GM11168 (cell line): ENCODE measurements around the gene ALPK3.
"Not testable (repeated sequence)": the region's sequence is repeated elsewhere in the genome, so short reads cannot be mapped to it uniquely, and the experiment has no call there.

Experiments used
- in situ Hi-C: fragments of 300-500 bp; cut with MboI; formaldehyde crosslinking; loops from one replicate; pipeline ENCODE4 v1.12.0; 2022; ENCODE audit warnings: low sequenced_read_pairs; ENCODE audit not compliant: unreplicated experiment

The ALPK3 gene

DNA sequence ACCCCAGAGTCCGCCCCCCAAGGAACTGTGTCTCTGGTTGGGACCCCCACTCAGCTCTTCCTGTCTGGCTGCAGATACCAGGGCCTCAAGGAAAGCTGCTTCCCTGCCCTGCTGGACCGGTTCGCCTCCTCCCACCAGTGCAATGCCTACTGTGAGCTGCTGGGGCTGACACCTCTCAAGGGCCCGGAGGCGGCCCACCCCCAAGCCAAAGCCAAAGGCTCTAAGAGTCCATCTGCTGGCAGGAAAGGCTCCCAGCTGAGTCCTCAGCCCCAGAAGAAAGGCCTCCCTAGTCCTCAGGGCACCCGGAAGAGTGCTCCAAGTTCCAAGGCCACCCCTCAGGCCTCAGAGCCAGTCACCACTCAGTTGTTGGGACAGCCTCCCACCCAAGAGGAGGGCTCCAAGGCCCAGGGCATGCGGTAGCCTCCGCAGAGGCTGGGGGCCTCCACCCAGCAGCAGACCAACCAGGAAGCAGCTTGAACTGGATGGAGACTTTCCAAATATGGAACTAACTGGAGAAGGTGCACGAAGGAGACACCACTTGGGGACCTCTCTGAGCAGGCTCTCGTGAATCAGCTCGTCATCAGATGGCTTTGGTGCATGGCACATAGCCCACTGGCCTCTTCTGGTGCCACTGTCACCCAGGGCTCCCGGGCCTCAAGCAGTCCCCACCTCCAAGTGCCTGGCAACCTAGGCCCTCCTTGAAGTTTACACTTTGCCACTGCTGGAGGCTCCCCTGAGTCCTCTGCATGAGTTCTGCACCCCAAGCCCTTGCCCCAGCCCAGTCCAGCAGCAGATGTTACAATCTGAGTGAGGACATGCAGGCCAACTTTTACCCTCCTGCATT is 51.1 kb downstream of the ALPK3 start:
- in situ Hi-C loops, result no loop called here

DNA sequence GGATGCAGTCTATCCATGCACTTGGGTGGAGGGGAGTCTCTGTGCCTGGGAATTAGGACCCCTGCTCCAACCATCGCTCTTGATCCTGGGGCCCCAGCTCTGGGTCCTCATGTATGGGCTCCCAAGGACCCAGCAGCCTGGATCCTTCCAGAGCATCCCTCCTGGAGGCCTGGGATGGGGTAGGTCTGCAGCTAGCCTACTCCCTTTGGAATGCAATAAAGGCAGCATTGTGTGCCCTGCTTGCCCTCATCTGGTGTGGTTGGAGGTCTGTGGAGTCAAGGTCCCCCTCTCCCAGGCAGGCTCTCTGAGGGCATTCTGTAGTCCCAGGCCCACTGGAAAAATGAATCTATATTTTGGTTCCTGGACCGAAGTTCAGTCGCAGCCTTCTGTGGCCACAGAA is 52.4 kb downstream of the ALPK3 start:
- in situ Hi-C loops, result no loop called here

- in situ Hi-C loops, result no loop called here
Measured at GRCh38 chr15:84871428-84871985, 54.4 kb downstream of the ALPK3 start.

- in situ Hi-C loops, result no loop called here
Measured at GRCh38 chr15:84872009-84872910, 55.1 kb downstream of the ALPK3 start.

DNA sequence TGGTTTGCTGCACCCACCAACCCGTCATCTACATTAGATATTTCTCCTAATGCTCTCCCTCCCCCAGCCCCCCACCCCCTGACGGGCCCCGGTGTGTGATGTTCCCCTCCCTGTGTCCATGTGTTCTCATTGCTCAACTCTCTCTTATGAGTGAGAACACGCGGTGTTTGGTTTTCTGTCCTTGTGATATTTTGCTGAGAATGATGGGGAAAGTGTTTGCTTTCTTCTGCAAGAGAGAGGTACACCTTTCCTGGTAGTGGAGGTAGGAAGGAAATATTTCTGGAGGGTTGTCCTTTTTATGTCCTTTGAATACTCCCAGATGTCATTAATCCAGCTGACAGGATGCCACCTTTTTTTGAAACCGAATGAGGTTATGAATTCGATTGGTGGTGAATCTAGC is 56.8 kb downstream of the ALPK3 start:
- in situ Hi-C loops, result no loop called here

DNA sequence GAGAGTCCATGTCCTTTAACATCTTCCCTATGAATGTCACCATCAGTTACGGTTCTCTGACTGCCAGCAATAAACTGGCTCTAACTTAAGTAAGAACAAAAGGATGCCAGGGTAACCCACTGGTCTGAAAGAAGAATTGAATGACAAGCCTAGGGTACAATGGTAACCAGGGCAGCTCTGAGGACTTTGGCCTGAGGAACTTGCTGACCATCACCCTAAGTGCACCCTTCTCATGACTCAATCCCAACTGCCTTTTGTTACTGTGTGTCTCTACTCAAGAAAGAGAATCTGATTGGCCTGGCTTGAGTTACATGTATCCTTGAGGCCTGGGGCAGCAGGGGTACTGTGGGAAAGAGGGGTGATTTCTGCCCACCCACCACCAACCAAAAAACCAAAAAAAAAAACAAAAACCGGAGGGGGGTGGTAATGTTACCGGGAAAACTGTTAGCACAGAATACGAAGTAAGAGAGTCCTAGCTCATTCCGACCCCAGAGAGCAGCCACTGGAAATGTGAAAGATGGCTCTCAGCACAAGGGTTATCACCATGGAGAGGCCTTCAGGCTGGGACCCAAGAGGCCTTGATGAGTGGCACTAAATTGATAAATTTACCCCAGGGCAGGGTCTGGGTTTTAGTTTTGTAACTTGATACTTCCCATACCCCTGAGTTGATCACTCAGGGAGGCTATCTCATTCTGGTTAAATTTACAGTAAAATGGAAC is 58.0 kb downstream of the ALPK3 start:
- in situ Hi-C loops, result no loop called here

DNA sequence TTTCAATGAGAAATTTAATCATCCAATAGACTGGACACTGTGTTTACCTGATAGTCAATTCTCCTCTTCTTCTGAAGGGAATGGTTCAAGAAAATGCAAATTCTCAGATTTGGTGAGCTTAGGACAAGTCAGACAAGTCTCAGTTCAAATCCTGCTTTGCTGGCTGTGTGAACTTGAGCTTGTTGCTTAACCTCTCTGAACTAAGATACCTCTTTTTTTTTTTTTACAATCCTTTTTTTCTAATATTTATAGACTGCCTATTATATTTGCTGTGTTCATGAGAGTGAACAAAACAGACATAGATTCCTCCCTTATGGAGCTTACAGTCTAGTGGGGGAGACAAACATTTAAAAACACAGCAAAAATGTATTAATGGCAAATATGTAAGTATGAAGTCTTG is 59.1 kb downstream of the ALPK3 start:
- in situ Hi-C loops, result no loop called here

DNA sequence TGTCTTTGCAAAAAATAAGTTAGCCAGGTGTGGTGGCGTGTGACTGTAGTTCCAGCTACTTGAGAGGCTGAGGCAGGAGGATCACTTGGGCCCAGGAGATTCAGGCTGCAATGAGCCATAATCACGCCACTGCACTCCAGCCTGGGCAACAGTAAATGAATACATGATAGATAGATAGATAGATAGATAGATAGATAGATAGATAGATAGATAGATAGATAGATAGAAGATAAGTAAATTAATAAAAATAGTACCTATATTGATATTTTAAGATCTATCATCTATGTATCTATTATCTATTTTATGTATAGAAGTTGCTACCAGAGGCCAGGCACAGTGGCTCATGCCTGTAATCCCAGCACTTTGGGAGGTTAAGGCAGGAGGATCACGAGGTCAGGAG is 60.5 kb downstream of the ALPK3 start:
- in situ Hi-C loops, result not testable (repeated sequence)

- in situ Hi-C loops, result no loop called here
Measured at GRCh38 chr15:84878504-84878903, 61.3 kb downstream of the ALPK3 start.

- in situ Hi-C loops, result no loop called here
Measured at GRCh38 chr15:84879088-84879780, 62.1 kb downstream of the ALPK3 start.

GRCh38 chr15:84880007-84880406 is 62.9 kb downstream of the ALPK3 start:
- in situ Hi-C loops, result no loop called here

- in situ Hi-C loops, result no loop called here
Measured at GRCh38 chr15:84880822-84881519, 63.8 kb downstream of the ALPK3 start.

DNA sequence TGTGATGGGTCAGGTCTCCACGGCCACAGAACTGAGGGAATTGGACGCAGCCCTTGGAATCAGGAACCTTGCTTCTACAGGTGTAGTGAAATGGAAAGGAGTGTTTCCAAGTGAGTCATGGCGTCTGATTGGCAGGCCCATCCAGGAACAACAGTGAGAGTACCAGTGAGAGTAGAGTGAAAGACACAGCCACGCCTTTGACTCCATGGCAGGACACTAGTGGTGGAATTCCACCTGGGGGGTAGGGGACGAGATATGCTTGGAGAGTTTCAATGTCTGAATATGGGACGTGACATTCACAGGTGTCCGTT is 64.3 kb downstream of the ALPK3 start:
- in situ Hi-C loops, result no loop called here

DNA sequence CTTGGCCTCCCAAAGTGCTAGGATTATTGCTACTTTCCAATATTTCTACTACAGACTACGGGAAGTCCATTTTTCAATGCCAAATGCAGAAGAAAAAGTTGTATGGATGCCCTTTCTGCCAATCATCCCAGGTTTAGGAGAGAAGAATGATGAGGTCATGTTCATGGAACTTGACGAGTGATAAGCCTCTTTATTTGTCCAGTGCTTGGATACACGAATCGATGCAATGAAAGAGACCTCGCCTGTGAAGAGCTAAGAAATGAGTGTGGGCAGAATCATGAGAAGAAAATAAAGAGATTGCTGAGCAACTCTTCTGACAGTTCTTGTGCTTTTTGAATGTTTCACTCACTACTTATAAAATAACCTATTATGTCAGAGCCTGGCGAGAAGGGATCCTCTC is 66.3 kb downstream of the ALPK3 start:
- in situ Hi-C loops, result no loop called here

DNA sequence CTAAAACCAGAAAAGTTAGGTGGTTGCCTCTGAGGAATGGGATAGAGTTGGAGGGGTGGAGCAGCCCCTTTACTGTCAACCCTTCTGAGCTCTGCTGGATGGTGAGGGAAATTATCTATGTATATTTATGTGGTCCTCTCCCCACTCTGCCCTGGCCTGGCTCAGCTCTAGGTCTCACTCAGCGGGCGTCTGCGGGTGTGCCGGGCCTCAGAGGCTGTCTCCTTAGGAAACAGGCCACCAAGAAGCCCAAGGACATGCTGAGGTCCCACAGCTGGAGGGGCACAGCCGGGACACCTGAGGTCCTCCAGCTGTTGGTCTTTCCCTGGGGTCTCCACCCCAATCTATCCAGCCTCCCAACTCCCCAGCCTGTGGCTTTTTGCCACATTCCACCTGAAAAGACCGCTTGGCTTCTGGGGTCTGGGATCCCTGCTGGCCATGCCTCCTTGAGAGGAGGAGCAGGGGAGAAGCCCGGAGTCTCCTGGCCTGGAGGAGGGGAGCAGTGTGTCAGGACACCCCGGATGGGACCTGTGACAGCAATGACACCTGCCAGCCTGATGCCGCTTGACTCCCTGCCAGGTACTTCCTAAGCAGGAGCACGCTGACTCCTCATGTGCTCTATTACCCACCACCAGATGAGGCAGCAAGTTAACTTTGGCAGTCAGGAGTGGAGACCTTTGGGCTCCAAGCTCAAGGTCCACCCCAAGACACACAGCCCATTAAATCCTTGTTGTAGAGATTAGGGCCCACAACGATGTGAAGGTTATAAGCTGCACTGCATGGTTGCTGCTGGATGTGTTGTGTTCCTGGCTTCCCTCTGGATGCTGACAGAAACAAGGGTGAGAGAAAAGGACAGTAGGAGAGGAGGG is 67.0 kb downstream of the ALPK3 start, which contains the start of gene SLC28A1:
Gene SLC28A1 (plus strand): TSS at position 747 of the 866 bp plus-strand sequence. CDS start 3,099 bp downstream, outside the sequence.
- in situ Hi-C loops, result no loop called here

- in situ Hi-C loops, result no loop called here
Measured at GRCh38 chr15:84885801-84886200, 68.6 kb downstream of the ALPK3 start.

DNA sequence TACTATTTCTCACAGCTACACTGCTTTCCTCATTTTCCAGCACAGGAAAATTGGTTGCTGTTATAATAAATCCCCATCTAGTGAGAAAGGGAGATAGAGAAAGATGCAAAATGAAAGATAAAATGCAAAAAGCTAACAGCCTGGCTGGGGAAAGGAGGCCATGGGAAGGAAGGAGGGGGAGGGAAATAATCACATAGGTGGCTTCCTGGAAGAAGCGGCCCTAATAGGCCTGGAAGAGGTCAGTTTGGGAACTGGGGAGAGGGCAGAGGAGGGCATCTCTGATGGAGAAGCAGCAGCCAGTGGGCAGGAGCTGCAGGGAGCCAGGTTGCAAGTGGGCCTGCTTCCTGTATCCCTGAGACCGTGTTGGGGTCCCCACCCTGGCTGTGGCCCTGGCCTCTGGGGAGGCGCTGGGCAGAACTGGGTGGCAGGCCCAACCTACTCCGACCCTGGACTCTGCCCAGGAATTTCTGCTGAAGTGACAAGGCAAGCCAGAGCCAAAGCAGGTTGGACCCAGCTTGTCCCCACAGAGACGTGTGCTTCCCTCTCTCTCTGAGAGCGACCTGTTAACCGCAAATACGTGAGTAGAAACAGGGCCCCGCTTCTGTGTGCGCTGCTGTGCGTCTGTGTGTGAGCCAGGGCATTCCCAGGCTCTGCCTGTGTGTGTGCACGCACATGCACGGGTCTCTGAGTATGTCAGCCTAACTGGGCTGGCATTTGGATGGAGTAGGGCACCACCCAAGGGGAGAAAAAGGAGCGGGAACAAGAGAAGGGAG is 69.2 kb downstream of the ALPK3 start:
- in situ Hi-C loops, result no loop called here

DNA sequence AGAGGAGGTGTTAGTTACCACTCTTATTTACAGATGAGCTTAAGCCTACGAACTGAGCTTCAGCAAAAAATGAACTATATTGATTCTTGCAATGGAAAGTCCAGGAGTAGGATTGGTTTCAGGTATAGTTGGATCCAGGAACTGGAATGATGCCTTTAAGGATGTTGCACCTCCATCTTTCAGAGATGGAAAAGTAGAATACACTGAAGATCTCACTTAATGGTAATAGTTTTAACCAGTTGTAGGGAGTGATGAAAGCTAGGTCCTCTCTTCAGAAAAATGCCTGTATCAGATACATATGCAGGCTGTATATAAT is 69.8 kb downstream of the ALPK3 start:
- in situ Hi-C loops, result no loop called here
